ENCODE results near the gene LCA5.
"Not testable (repeated sequence)": the region's sequence is repeated elsewhere in the genome, so short reads cannot be mapped to it uniquely, and the experiment has no call there.

GRCh38 chr6:79529567-79529966 is 7.7 kb downstream of the LCA5 start:
- not testable (repeated sequence) for TF ChIP-seq POLR2A (IDR thresholded peaks at IDR 0.05; ENCODE audit: low read depth); CTCF (IDR thresholded peaks at IDR 0.05)
